Effector memory CD8-positive, alpha-beta T cell (primary cell): ENCODE measurements around the gene GABRE.
"Not testable (repeated sequence)": the region's sequence is repeated elsewhere in the genome, so short reads cannot be mapped to it uniquely, and the experiment has no call there.

ENCODE experiments used
- ATAC-seq: fragments of 150-1000 bp; cut with Tn5 transposase; replicated peaks from 2 replicates; pipeline ENCODE4 v1.10.0; 2021; ENCODE audit warnings: mild to moderate bottlenecking, moderate library complexity
- DNase-seq, 3 experiments: peaks; one replicate each; pipeline ENCODE4 v3.0.0; 2021
- H3K27ac Mint-ChIP-seq, 2 donors: one replicate each; pipeline ENCODE4 v1.8.0; 2022; ENCODE audit warnings: mild to moderate bottlenecking in 2 of 2, mixed read lengths in 2 of 2, moderate library complexity in 2 of 2
- H3K27me3 Mint-ChIP-seq, 2 donors: one replicate each; pipeline ENCODE4 v1.8.0; 2022; ENCODE audit warnings: mixed read lengths in 2 of 2
- H3K36me3 Mint-ChIP-seq: one replicate; pipeline ENCODE4 v1.8.0; 2022; ENCODE audit warnings: mild to moderate bottlenecking, moderate library complexity, mixed read lengths; ENCODE audit not compliant: insufficient read depth
- H3K4me1 Mint-ChIP-seq, 2 donors: one replicate each; pipeline ENCODE4 v1.8.0; 2022; ENCODE audit warnings: low read depth in 2 of 2, mixed read lengths in 2 of 2
- H3K4me3 Mint-ChIP-seq, 2 donors: one replicate each; pipeline ENCODE4 v1.8.0; 2022; ENCODE audit warnings: mild to moderate bottlenecking in 2 of 2, mixed read lengths in 2 of 2, moderate library complexity in 2 of 2
- H3K9me3 Mint-ChIP-seq, 2 donors: one replicate each; pipeline ENCODE4 v1.8.0; 2022; ENCODE audit warnings: mixed read lengths in 2 of 2

Gene GABRE

DNA sequence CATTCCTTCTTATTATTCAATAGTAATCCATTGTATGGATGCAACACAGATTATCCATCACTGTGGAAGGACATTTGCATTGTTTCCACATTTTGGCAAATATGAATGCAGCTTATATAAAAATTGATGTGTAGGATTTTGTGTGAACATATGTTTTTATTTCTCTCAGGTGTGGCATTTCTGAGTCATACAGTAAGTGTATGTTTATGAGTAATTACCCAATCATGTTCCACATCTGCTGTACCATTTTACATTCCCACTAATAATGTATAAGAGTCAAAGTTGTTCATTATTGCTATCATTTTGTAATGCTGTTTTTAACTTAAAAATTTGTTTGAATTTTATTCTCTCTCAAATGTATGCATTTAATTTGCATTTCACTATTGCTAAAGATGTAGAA lies 36.3 kb downstream of the GABRE start:
- Mint-ChIP-seq H3K27me3 (no peaks in the 10 kb centered on the region), H3K27ac (no peak overlapping the region), H3K9me3 (no peaks in the 10 kb centered on the region), H3K4me3 (no peak overlapping the region), H3K36me3 (no peaks in the 10 kb centered on the region), H3K4me1 (no peaks in the 10 kb centered on the region)
- ATAC-seq (no peak), DNase-seq (no peak)

DNA sequence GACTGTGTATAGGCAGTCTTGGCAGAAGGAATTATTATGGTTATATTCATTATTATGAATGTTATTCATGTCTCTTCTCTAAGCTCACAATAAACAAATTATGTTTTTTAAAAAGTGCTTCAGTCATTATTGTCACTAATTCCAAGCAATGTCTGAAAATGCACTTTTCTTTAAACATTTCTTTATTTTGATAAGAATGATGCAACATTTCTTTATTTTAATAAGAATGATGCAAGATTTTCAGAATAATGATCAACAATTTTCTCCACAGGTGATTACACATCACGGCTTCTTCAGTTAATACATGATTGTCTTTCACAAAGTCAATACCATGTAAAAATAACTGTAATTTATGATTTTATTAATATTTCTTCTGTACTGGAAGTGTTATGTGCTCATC lies 39.1 kb downstream of the GABRE start:
- DNase-seq (no peak), ATAC-seq (no peak)
- Mint-ChIP-seq H3K27ac (no peak overlapping the region), H3K4me3 (no peak overlapping the region), H3K9me3 (no peaks in the 10 kb centered on the region), H3K36me3 (no peaks in the 10 kb centered on the region), H3K27me3 (no peaks in the 10 kb centered on the region), H3K4me1 (no peaks in the 10 kb centered on the region)

DNA sequence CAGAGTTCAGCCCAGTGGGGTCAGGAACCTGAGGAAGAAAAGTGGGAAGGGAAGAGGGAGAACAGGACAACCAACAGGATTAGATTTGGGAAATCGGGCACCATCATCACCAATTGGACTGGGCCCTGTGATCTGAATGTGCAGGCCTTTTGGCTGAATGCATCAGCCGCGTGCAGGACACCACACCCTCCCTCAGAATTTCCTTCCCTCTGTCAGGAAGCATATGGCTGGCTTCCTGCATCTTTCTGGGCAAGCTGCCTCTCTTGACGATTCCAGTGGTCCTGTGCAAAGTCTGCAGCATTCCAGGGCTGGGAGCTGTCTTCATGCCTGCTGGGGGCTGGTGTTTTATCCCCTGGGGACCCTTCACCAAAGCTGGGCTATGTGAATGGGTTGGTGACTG lies 45.4 kb downstream of the GABRE start:
- no peaks in the 10 kb centered on the region for H3K36me3 Mint-ChIP-seq
- no peak overlapping the region for H3K27ac Mint-ChIP-seq
- ATAC-seq (no peak), DNase-seq (no peak)
- H3K4me3 Mint-ChIP-seq: no peak overlapping the region
- no peaks in the 10 kb centered on the region for H3K9me3 Mint-ChIP-seq
- H3K27me3 Mint-ChIP-seq: no peaks in the 10 kb centered on the region
- no peaks in the 10 kb centered on the region for H3K4me1 Mint-ChIP-seq

DNA sequence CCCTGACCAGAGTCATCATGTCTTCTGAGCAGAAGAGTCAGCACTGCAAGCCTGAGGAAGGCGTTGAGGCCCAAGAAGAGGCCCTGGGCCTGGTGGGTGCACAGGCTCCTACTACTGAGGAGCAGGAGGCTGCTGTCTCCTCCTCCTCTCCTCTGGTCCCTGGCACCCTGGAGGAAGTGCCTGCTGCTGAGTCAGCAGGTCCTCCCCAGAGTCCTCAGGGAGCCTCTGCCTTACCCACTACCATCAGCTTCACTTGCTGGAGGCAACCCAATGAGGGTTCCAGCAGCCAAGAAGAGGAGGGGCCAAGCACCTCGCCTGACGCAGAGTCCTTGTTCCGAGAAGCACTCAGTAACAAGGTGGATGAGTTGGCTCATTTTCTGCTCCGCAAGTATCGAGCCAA lies 50.8 kb downstream of the GABRE start:
- H3K36me3 Mint-ChIP-seq: no peaks in the 10 kb centered on the region
- H3K4me3 Mint-ChIP-seq: no peak overlapping the region
- DNase-seq (no peak), ATAC-seq (no peak)
- H3K27me3 Mint-ChIP-seq: no peaks in the 10 kb centered on the region
- H3K4me1 Mint-ChIP-seq: no peaks in the 10 kb centered on the region
- no peak overlapping the region for H3K27ac Mint-ChIP-seq
- H3K9me3 Mint-ChIP-seq: no peaks in the 10 kb centered on the region

DNA sequence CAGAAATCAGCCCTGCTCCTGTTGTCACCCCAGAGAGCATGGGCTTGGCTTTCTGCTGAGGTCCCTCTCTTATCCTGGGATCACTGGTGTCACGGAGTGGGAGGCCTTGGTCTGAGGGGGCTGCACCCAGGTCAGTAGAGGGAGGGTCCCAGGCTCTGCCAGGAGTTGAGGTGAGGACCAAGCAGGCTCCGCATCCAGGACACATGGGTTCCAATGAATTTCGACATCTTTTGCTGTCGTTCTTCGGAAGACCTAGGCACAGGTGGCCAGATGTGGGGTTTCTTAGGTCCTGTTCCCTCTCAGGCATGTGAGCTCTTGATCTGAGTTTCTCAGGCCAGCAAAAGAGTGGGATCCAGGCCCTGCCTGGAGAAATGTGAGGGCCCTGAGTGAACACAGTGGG lies 51.8 kb downstream of the GABRE start:
- no peaks in the 10 kb centered on the region for H3K27me3 Mint-ChIP-seq
- no peak overlapping the region for H3K4me3 Mint-ChIP-seq
- H3K27ac Mint-ChIP-seq: no peak overlapping the region
- H3K4me1 Mint-ChIP-seq: no peaks in the 10 kb centered on the region
- ATAC-seq (no peak), DNase-seq (no peak)
- H3K36me3 Mint-ChIP-seq: no peaks in the 10 kb centered on the region
- no peaks in the 10 kb centered on the region for H3K9me3 Mint-ChIP-seq

DNA sequence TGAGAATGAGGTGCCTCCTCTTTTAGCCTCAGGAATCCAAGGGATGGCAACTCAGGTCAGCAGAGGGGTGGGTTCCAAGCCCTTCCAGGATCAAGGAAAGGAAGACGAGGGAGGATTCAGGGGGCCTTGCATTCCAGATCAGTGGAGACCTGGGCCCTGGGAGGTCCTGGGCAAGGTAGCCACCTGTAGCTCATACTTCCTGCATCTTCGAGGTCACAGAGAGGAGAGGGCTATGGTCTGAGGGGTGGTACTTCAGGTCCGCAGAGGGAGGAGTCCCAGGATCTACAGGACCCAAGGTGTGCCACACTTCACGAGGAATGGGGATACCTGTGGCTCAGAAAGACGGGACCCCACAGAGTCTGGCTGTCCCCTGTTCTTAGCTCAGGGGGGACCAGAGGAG lies 52.6 kb downstream of the GABRE start:
- Mint-ChIP-seq H3K4me1 (no peaks in the 10 kb centered on the region), H3K9me3 (no peaks in the 10 kb centered on the region), H3K4me3 (no peak overlapping the region), H3K36me3 (no peaks in the 10 kb centered on the region), H3K27ac (no peak overlapping the region), H3K27me3 (no peaks in the 10 kb centered on the region)
- ATAC-seq: no peak
- no peak for DNase-seq

DNA sequence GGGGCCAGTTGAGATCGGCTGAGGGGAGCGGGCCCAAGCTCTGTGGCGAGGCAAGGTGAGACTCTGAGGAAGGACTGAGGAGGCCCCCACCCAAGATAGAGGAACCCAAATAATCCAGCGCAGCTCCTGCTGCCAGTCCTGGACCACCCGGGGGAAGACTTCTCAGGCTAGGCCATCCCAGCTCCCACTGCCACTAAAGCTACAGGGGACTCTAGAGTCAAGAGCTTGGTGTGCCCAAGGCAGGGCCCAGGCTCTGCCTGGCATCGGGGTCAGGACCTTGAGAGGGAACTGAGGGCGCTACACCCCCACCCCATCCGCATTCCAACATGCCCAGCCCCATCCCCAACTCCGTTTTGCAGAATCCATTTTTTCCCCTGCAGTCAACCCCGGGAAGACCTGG lies 53.2 kb downstream of the GABRE start:
- Mint-ChIP-seq H3K36me3 (no peaks in the 10 kb centered on the region), H3K4me1 (no peaks in the 10 kb centered on the region), H3K9me3 (no peaks in the 10 kb centered on the region), H3K4me3 (no peak overlapping the region), H3K27me3 (no peaks in the 10 kb centered on the region), H3K27ac (no peak overlapping the region)
- DNase-seq (no peak), ATAC-seq (no peak)

DNA sequence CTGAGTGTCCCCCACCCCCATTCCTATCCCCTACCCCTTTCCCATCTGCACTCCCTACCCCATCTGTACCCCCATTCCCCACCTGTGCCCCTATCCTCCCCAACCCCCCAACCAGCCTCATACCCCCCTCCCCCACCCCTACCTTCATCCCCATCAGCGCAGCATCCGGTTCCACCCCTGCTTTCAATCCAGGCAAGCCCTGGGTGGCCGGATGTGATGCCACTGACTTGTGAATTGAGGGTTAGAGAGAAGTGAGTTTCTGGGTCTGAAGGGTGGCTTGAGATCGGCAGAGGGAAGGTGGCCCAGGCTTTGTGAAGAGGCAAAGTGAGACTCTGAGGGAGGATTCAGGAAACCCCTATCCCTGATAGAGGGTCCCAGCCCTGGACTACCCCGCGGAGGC lies 53.9 kb downstream of the GABRE start:
- Mint-ChIP-seq H3K4me1 (no peaks in the 10 kb centered on the region), H3K4me3 (no peak overlapping the region)
- ATAC-seq: no peak

DNA sequence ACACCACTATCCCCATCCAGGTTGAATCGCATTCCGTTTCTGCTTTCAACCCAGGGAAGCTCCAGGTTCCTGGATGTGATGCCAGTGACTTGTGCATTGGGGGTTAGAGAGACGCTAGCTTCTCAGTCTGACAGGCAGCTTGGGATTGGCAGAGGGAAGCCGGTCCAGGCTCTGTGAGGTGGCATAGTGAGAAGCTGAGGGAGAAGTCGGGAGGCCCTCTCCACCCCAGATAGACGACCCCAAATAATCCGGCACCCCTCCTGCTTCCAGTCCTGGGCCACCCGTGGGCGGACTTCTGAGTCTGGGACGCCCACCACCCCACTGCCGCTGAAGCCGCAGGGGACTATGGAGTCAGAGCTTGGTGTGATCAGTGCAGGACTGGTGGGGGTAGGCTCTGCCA lies 54.4 kb downstream of the GABRE start:
- Mint-ChIP-seq H3K9me3 (no peaks in the 10 kb centered on the region), H3K36me3 (no peaks in the 10 kb centered on the region), H3K27ac (no peak overlapping the region), H3K27me3 (no peaks in the 10 kb centered on the region), H3K4me3 (no peak overlapping the region), H3K4me1 (no peaks in the 10 kb centered on the region)
- ATAC-seq: no peak
- no peak for DNase-seq

More for the DNA sequence above, 53.9 kb downstream of the GABRE start:
- Mint-ChIP-seq H3K36me3 (no peaks in the 10 kb centered on the region), H3K27me3 (no peaks in the 10 kb centered on the region), H3K9me3 (no peaks in the 10 kb centered on the region), H3K27ac (no peak overlapping the region)
- no peak for DNase-seq

DNA sequence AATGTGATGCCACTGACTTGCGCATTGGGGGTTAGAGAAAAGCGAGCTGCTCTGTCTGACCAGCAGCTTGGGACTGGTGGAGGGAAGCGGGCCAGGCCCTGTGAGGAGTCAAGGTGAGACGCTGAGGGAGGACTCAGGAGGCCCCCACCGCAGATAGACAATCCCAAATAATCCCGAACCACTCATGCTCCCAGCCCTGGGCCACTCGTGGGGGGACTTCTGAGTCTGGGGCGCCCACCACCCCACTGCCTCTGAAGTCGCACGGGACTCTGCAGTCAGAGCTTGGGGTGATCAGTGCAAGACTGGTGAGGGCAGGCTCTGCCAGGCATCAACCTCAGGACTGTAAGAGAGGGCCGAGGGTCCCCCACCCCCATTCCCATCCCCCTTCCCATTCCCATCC lies 54.9 kb downstream of the GABRE start:
- H3K9me3 Mint-ChIP-seq: no peaks in the 10 kb centered on the region

DNA sequence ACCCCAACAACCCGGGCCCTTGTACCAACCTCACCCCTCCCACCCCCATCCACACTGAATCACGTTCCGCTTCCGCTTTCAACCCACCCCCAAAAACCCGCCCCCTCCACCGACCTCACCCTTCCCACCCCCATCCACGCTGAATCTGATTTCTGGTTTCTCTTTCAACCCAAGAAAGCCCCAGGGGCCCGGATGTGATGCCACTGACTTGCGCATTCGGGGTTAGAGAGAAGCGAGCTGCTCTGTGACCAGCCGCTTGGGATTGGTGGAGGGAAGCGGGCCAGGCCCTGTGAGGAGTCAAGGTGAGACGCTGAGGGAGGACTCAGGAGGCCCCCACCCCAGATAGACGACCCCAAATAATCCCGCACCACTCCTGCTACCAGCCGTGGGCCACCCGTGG lies 55.7 kb downstream of the GABRE start:
- not testable (repeated sequence) for H3K27me3 Mint-ChIP-seq, ATAC-seq, H3K4me1 Mint-ChIP-seq, H3K9me3 Mint-ChIP-seq, H3K27ac Mint-ChIP-seq, DNase-seq, H3K36me3 Mint-ChIP-seq, H3K4me3 Mint-ChIP-seq

More for the DNA sequence above, 54.9 kb downstream of the GABRE start:
- ATAC-seq (no peak), DNase-seq (no peak)
- no peaks in the 10 kb centered on the region for H3K27me3 Mint-ChIP-seq
- no peak overlapping the region for H3K27ac Mint-ChIP-seq
- no peaks in the 10 kb centered on the region for H3K36me3 Mint-ChIP-seq
- H3K4me1 Mint-ChIP-seq: no peaks in the 10 kb centered on the region
- no peak overlapping the region for H3K4me3 Mint-ChIP-seq

DNA sequence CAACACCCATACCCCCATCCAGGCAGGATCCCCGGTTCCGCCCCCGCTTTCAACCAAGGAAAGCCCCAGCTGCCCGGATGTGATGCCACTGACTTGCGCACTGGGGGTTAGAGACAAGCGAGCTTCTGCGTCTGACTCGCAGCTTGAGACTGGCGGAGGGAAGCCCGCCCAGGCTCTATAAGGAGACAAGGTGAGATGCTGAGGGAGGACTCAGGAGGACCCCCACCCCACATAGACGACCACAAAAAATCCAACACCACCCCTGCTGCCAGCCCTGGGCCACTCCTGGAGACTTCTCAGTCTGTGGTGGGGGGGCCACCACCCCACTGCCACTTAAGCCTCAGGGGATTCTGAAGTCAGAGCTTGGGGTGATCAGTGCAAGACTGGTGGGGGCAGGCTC lies 61.7 kb downstream of the GABRE start, which contains the start of gene MAGEA4:
MAGEA4 (plus strand) TSS at position 110 of the 400 bp plus-strand sequence. CDS start 10,776 bp downstream, outside the sequence.
- H3K36me3 Mint-ChIP-seq: no peaks in the 10 kb centered on the region
- ATAC-seq: no peak
- H3K9me3 Mint-ChIP-seq: no peaks in the 10 kb centered on the region

DNA sequence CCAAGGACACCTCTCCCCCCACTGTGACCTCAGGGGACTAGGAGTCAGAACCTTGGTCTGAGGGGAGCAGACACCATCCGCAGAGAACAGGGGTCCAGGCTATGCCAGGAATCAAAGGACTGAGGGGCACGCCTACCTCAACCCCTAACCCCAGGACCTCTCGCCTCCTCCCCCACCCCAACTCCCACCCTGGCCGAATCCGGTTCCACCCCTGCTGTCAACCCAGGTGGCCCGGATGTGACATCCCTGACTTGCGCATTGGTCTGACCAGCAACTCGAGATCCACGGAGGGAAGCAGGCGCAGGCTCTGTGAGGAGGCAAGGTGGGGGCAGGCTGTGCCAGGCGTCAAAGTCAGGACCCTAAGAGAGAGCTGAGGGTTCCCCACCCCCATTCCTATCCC lies 62.3 kb downstream of the GABRE start:
- Mint-ChIP-seq H3K27ac (no peak overlapping the region), H3K4me1 (no peaks in the 10 kb centered on the region), H3K9me3 (no peaks in the 10 kb centered on the region), H3K27me3 (no peaks in the 10 kb centered on the region), H3K4me3 (no peak overlapping the region), H3K36me3 (no peaks in the 10 kb centered on the region)
- no peak for DNase-seq
- ATAC-seq: no peak

More for the DNA sequence above, 61.7 kb downstream of the GABRE start, which contains the start of gene MAGEA4:
- H3K27ac Mint-ChIP-seq: no peak within 1 kb of the TSS
- no peak for DNase-seq
- no peaks in the 10 kb centered on the region for H3K27me3 Mint-ChIP-seq
- no peak within 1 kb of the TSS for H3K4me3 Mint-ChIP-seq
- H3K4me1 Mint-ChIP-seq: no peaks in the 10 kb centered on the region

DNA sequence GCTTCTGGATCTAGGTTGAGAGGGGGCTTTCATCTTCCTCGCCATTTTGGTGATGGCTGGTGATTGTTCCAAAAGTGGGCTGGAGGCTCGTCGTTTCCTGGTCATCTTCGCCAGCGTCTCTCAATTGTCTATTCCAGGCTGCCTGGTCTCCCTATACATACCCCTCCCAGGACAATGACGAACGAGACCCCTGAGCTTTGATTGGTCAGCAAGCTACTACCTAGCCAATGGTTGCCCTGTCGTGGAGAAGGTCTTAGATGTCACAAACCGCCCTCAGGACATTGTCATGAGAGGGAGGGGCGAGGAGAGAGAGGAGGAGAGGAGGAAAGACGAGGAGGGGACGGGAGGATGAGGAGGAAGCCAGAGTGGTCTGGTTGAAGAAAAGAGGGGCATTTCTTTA lies 69.5 kb downstream of the GABRE start:
- no peaks in the 10 kb centered on the region for H3K4me1 Mint-ChIP-seq
- no peak for ATAC-seq
- H3K27ac Mint-ChIP-seq: no peak overlapping the region
- H3K9me3 Mint-ChIP-seq: peaks cover 1 to 2% of the 10 kb centered on the region in 2 donors
- no peaks in the 10 kb centered on the region for H3K27me3 Mint-ChIP-seq
- DNase-seq: no peak
- no peak overlapping the region for H3K4me3 Mint-ChIP-seq
- H3K36me3 Mint-ChIP-seq: no peaks in the 10 kb centered on the region
